ENCODE measurements around the gene HIC1. TPM values are rescaled to one million over a fixed set of nuclear protein-coding genes. Genes with fewer than 3 reads are reported as not detected.
A peak's percentile ranks its signal among the peaks of the same experiment; 100 is the strongest.

HIC1 gene
- total RNA-seq, 1 donor from 2014 or later: 19.0 TPM

GRCh38 chr17:2042390-2042847 lies 12.5 kb upstream of the HIC1 start:
- no peak for DNase-seq
- peak; percentile 15 for ATAC-seq

GRCh38 chr17:2042933-2043332 lies 12.0 kb upstream of the HIC1 start:
- intact Hi-C loops (cut with micrococcal nuclease): no loop called here
- ATAC-seq: no peak
- DNase-seq: no peak

More at GRCh38 chr17:2042390-2042847, 12.5 kb upstream of the HIC1 start:
- intact Hi-C loops (cut with micrococcal nuclease): no loop called here

GRCh38 chr17:2043785-2044184 lies 11.1 kb upstream of the HIC1 start:
- DNase-seq (no peak), ATAC-seq (no peak)
- intact Hi-C loops (cut with micrococcal nuclease): no loop called here

GRCh38 chr17:2044263-2044894 lies 10.5 kb upstream of the HIC1 start:
- DNase-seq: no peak
- intact Hi-C loops (cut with micrococcal nuclease): no loop called here
- no peak for ATAC-seq

- DNase-seq (no peak), ATAC-seq (no peak)
- intact Hi-C loops (cut with micrococcal nuclease): no loop called here
Measured at GRCh38 chr17:2047590-2047989, 7.3 kb upstream of the HIC1 start.

- ATAC-seq (no peak), DNase-seq (no peak)
- intact Hi-C loops (cut with micrococcal nuclease): no loop called here
Measured at GRCh38 chr17:2048805-2049204, 6.1 kb upstream of the HIC1 start.

- ATAC-seq: peak; percentile 55
- peak; percentile 93 for DNase-seq
- intact Hi-C loops (cut with micrococcal nuclease): loop anchor here (5.0 kb wide), 1 partner anchor 193 kb away; no protein-coding TSS in a partner anchor
Measured at GRCh38 chr17:2049333-2050299, 5.3 kb upstream of the HIC1 start.

GRCh38 chr17:2050300-2051060 lies 4.4 kb upstream of the HIC1 start:
- intact Hi-C loops (cut with micrococcal nuclease): loop anchor here (5.0 kb wide), 1 partner anchor 192 kb away; no protein-coding TSS in a partner anchor
- DNase-seq (peak; percentile 81), ATAC-seq (peak; percentile 39)

GRCh38 chr17:2051061-2051932 lies 3.6 kb upstream of the HIC1 start:
- peak; percentile 61 for DNase-seq
- intact Hi-C loops (cut with micrococcal nuclease): loop anchor here (5.0 kb wide), 1 partner anchor 191 kb away; no protein-coding TSS in a partner anchor
- no peak for ATAC-seq

GRCh38 chr17:2051933-2052559 lies 2.9 kb upstream of the HIC1 start:
- intact Hi-C loops (cut with micrococcal nuclease): loop anchor here (5.0 kb wide), 1 partner anchor 190 kb away; no protein-coding TSS in a partner anchor
- ATAC-seq (no peak), DNase-seq (no peak)

GRCh38 chr17:2053380-2054261 lies 1.3 kb upstream of the HIC1 start:
- intact Hi-C loops (cut with micrococcal nuclease): loop anchor here (5.0 kb wide), 1 partner anchor 189 kb away; no protein-coding TSS in a partner anchor
- DNase-seq: peak; percentile 88

GRCh38 chr17:2054262-2054511 lies 716 bp upstream of the HIC1 start:
- no peak for ATAC-seq
- DNase-seq: no peak
- intact Hi-C loops (cut with micrococcal nuclease): loop anchor here (5.0 kb wide), 1 partner anchor 188 kb away; no protein-coding TSS in a partner anchor

More at GRCh38 chr17:2053380-2054261, 1.3 kb upstream of the HIC1 start:
- ATAC-seq: peak; percentile 23

- ATAC-seq (peak; percentile 4), DNase-seq (peak; percentile 73)
- intact Hi-C loops (cut with micrococcal nuclease): no loop called here
Measured at GRCh38 chr17:2055292-2056205, 646 bp downstream of the HIC1 start.

GRCh38 chr17:2056206-2057174 lies 1.6 kb downstream of the HIC1 start:
- intact Hi-C loops (cut with micrococcal nuclease): no loop called here
- ATAC-seq (no peak), DNase-seq (peak; percentile 60)
